Activated CD4-positive, alpha-beta T cell treated with anti-CD3 and anti-CD28 coated beads for 36 hours (primary cell): ENCODE data around the gene SPHK1. TPM values are rescaled to one million over a fixed set of nuclear protein-coding genes. Genes with fewer than 3 reads are reported as not detected.
"Not testable (repeated sequence)": the region's sequence is repeated elsewhere in the genome, so short reads cannot be mapped to it uniquely, and the experiment has no call there.

ENCODE experiments used
- ATAC-seq: fragments of 200-7000 bp; cut with Tn5 transposase; one replicate; pipeline ENCODE4 v1.10.0; 2021; ENCODE audit warnings: mild to moderate bottlenecking, moderate library complexity
- CTCF ChIA-PET: fragments of 350-600 bp; sonication (Branson Sonifier 250); formaldehyde crosslinking; loops from one replicate; lab custom pipeline; 2021; ENCODE audit warnings: antibody characterized with exemption; lab: Charles Lee
- POLR2A ChIA-PET: fragments of 350-600 bp; sonication (Branson Sonifier 250); formaldehyde crosslinking; loops from one replicate; lab custom pipeline; 2021; ENCODE audit warnings: antibody characterized with exemption, inconsistent platforms; lab: Charles Lee
- DNase-seq: peaks from one replicate; pipeline ENCODE4 v3.0.0-alpha.2; 2020
- H3K27ac Mint-ChIP-seq: one replicate; pipeline ENCODE4 v1.8.0; 2021; ENCODE audit warnings: mixed read lengths
- H3K27me3 Mint-ChIP-seq: one replicate; pipeline ENCODE4 v1.8.0; 2021; ENCODE audit warnings: mixed read lengths
- H3K36me3 Mint-ChIP-seq: one replicate; pipeline ENCODE4 v1.8.0; 2021; ENCODE audit warnings: low read depth, mixed read lengths
- H3K4me1 Mint-ChIP-seq: one replicate; pipeline ENCODE4 v1.8.0; 2021; ENCODE audit warnings: mixed read lengths
- H3K4me3 Mint-ChIP-seq: one replicate; pipeline ENCODE4 v1.8.0; 2021; ENCODE audit warnings: mild to moderate bottlenecking, moderate library complexity, mixed read lengths
- H3K9me3 Mint-ChIP-seq: one replicate; pipeline ENCODE4 v1.8.0; 2021; ENCODE audit warnings: low read depth, mixed read lengths
- intact Hi-C, 2 experiments: fragments of 100-400 bp; cut with DNase I in 1 of 2; cut with micrococcal nuclease in 1 of 2; formaldehyde crosslinking; loops; one replicate each; pipeline versions ENCODE4 v1.14.2 to v1.15.1; 2022 to 2024; cut with DNase I, micrococcal nuclease
- total RNA-seq, 2 experiments: library from RNA; stranded (reverse); gene quantifications; one replicate each; pipeline ENCODE4 v1.2.3, GENCODE V29; 2021

Gene SPHK1
- total RNA-seq, result 10 to 100 TPM in 1 of 2 experiments, 1 to 10 TPM in 1; 7.4 to 11.7 TPM

GRCh38 chr17:76384222-76384986 lies at the start of gene SPHK1:
SPHK1 (plus strand) TSS chr17:76384609; CDS start chr17:76385645, 1,036 bp downstream.
- peaks cover 12% of the 10 kb centered on the region for H3K4me1 Mint-ChIP-seq
- H3K27ac Mint-ChIP-seq, result peak within 1 kb of the TSS; percentile 81
- H3K27me3 Mint-ChIP-seq, result no peaks in the 10 kb centered on the region
- H3K36me3 Mint-ChIP-seq, result no peaks in the 10 kb centered on the region
- intact Hi-C loops, result loop anchor here (1.0 to 10.0 kb wide), 9 partner anchors 30 to 600 kb away; partner anchors contain the start of genes MRPL38 (in 1 of the 2), MXRA7 (in 1 of the 2), RHBDF2 (in 1 of the 2) and SRP68 (in 1 of the 2)
- peak within 1 kb of the TSS; percentile 85 for H3K4me3 Mint-ChIP-seq
- ATAC-seq, result peak; percentile 72
- H3K9me3 Mint-ChIP-seq, result no peaks in the 10 kb centered on the region
- ChIA-PET CTCF (interaction anchor here (0.5 to 5.4 kb wide), 20 partner anchors 8 to 524 kb away, joined by 3 to 43 read pairs (median 4); partner anchors contain the start of genes PRPSAP1 and UBE2O), POLR2A (interaction anchor here (0.5 to 1.2 kb wide), 2 partner anchors 13 to 346 kb away, joined by 3 read pairs; no protein-coding TSS in a partner anchor)
- DNase-seq, result peak; percentile 86

GRCh38 chr17:76335716-76336381 lies 48.6 kb upstream of the SPHK1 start:
- DNase-seq, result no peak
- ChIA-PET POLR2A (interaction anchor here (0.6 kb wide), 1 partner anchor 241 kb away, joined by 3 read pairs; no protein-coding TSS in a partner anchor), CTCF (interaction anchor here (0.9 to 1.2 kb wide), 3 partner anchors 19 to 188 kb away, joined by 3 read pairs; no protein-coding TSS in a partner anchor)
- no peaks in the 10 kb centered on the region for H3K27me3 Mint-ChIP-seq
- no peak overlapping the region for H3K27ac Mint-ChIP-seq
- H3K4me1 Mint-ChIP-seq, result no peaks in the 10 kb centered on the region
- H3K4me3 Mint-ChIP-seq, result no peak overlapping the region
- no peaks in the 10 kb centered on the region for H3K9me3 Mint-ChIP-seq
- intact Hi-C loops, result no loop called here
- peaks cover 7% of the 10 kb centered on the region for H3K36me3 Mint-ChIP-seq
- ATAC-seq, result no peak

GRCh38 chr17:76336756-76337412 lies 47.5 kb upstream of the SPHK1 start:
- DNase-seq (no peak), ATAC-seq (no peak)
- no peak overlapping the region for H3K27ac Mint-ChIP-seq
- POLR2A ChIA-PET, result interaction anchor here (0.6 kb wide), 1 partner anchor 171 kb away, joined by 5 read pairs; no protein-coding TSS in a partner anchor
- CTCF ChIA-PET, result interaction anchor here (0.9 to 2.3 kb wide), 4 partner anchors 20 to 186 kb away, joined by 3 to 12 read pairs (median 3); no protein-coding TSS in a partner anchor
- H3K36me3 Mint-ChIP-seq, result peaks cover 6% of the 10 kb centered on the region
- H3K4me3 Mint-ChIP-seq, result no peak overlapping the region
- intact Hi-C loops, result no loop called here
- no peaks in the 10 kb centered on the region for H3K27me3 Mint-ChIP-seq
- H3K9me3 Mint-ChIP-seq, result no peaks in the 10 kb centered on the region
- H3K4me1 Mint-ChIP-seq, result no peaks in the 10 kb centered on the region

- intact Hi-C loops, result no loop called here
- ATAC-seq (no peak), DNase-seq (no peak)
- H3K27me3 Mint-ChIP-seq, result no peaks in the 10 kb centered on the region
- no peaks in the 10 kb centered on the region for H3K9me3 Mint-ChIP-seq
- ChIA-PET POLR2A (interaction anchor here (0.6 kb wide), 1 partner anchor 170 kb away, joined by 5 read pairs; no protein-coding TSS in a partner anchor), CTCF (interaction anchor here (1.2 to 2.3 kb wide), 2 partner anchors 60 to 186 kb away, joined by 3 to 12 read pairs; no protein-coding TSS in a partner anchor)
- no peak overlapping the region for H3K27ac Mint-ChIP-seq
- no peak overlapping the region for H3K4me3 Mint-ChIP-seq
- peaks cover 9% of the 10 kb centered on the region for H3K36me3 Mint-ChIP-seq
- H3K4me1 Mint-ChIP-seq, result no peaks in the 10 kb centered on the region
Observed at GRCh38 chr17:76337413-76337777, 47.0 kb upstream of the SPHK1 start.

- POLR2A ChIA-PET, result no interaction called here
- H3K27me3 Mint-ChIP-seq, result no peaks in the 10 kb centered on the region
- H3K36me3 Mint-ChIP-seq, result peaks cover 18% of the 10 kb centered on the region
- DNase-seq, result no peak
- H3K4me3 Mint-ChIP-seq, result no peak overlapping the region
- CTCF ChIA-PET, result no interaction called here
- no peak for ATAC-seq
- H3K4me1 Mint-ChIP-seq, result no peaks in the 10 kb centered on the region
- H3K9me3 Mint-ChIP-seq, result no peaks in the 10 kb centered on the region
- no peak overlapping the region for H3K27ac Mint-ChIP-seq
- intact Hi-C loops, result no loop called here
Observed at GRCh38 chr17:76341301-76341700, 43.1 kb upstream of the SPHK1 start.

GRCh38 chr17:76343106-76343505 lies 41.3 kb upstream of the SPHK1 start:
- no peak for ATAC-seq
- H3K9me3 Mint-ChIP-seq, result no peaks in the 10 kb centered on the region
- peaks cover 28% of the 10 kb centered on the region for H3K36me3 Mint-ChIP-seq
- ChIA-PET CTCF (interaction anchor here (0.7 to 2.0 kb wide), 2 partner anchors 42 to 1877 kb away, joined by 3 to 5 read pairs; no protein-coding TSS in a partner anchor), POLR2A (no interaction called here)
- intact Hi-C loops, result no loop called here
- H3K27ac Mint-ChIP-seq, result no peak overlapping the region
- H3K4me1 Mint-ChIP-seq, result no peaks in the 10 kb centered on the region
- no peak for DNase-seq
- no peaks in the 10 kb centered on the region for H3K27me3 Mint-ChIP-seq
- no peak overlapping the region for H3K4me3 Mint-ChIP-seq

- Mint-ChIP-seq H3K27ac (peak overlapping the region; percentile 1), H3K36me3 (peaks cover 25% of the 10 kb centered on the region), H3K27me3 (no peaks in the 10 kb centered on the region), H3K9me3 (no peaks in the 10 kb centered on the region), H3K4me3 (no peak overlapping the region), H3K4me1 (no peaks in the 10 kb centered on the region)
- ChIA-PET CTCF (interaction anchor here (0.6 to 2.0 kb wide), 5 partner anchors 14 to 206 kb away, joined by 3 to 5 read pairs (median 4); no protein-coding TSS in a partner anchor), POLR2A (interaction anchor here (0.5 kb wide), 1 partner anchor 160 kb away, joined by 3 read pairs; no protein-coding TSS in a partner anchor)
- ATAC-seq, result no peak
- DNase-seq, result no peak
- intact Hi-C loops, result no loop called here
Observed at GRCh38 chr17:76345377-76345974, 38.9 kb upstream of the SPHK1 start.

GRCh38 chr17:76346936-76347335 lies 37.5 kb upstream of the SPHK1 start:
- CTCF ChIA-PET, POLR2A ChIA-PET, intact Hi-C loops, H3K9me3 Mint-ChIP-seq, H3K4me3 Mint-ChIP-seq, ATAC-seq, H3K27me3 Mint-ChIP-seq, DNase-seq, H3K4me1 Mint-ChIP-seq, H3K27ac Mint-ChIP-seq: not testable (repeated sequence)
- H3K36me3 Mint-ChIP-seq, result peaks cover 22% of the 10 kb centered on the region

- peaks cover 18% of the 10 kb centered on the region for H3K4me1 Mint-ChIP-seq
- no peak overlapping the region for H3K4me3 Mint-ChIP-seq
- ATAC-seq (no peak), DNase-seq (no peak)
- H3K9me3 Mint-ChIP-seq, result no peaks in the 10 kb centered on the region
- no peaks in the 10 kb centered on the region for H3K27me3 Mint-ChIP-seq
- ChIA-PET CTCF (interaction anchor here (0.6 kb wide), 1 partner anchor 244 kb away, joined by 3 read pairs; no protein-coding TSS in a partner anchor), POLR2A (no interaction called here)
- H3K36me3 Mint-ChIP-seq, result peaks cover 17% of the 10 kb centered on the region
- no peak overlapping the region for H3K27ac Mint-ChIP-seq
- intact Hi-C loops, result no loop called here
Observed at GRCh38 chr17:76350463-76350862, 33.9 kb upstream of the SPHK1 start.

GRCh38 chr17:76351526-76352071 lies 32.8 kb upstream of the SPHK1 start:
- Mint-ChIP-seq H3K36me3 (peaks cover 9% of the 10 kb centered on the region), H3K4me1 (peaks cover 18% of the 10 kb centered on the region), H3K27me3 (no peaks in the 10 kb centered on the region), H3K4me3 (peak overlapping the region; percentile 33), H3K27ac (no peak overlapping the region), H3K9me3 (no peaks in the 10 kb centered on the region)
- DNase-seq (no peak), ATAC-seq (no peak)
- POLR2A ChIA-PET, result interaction anchor here (0.6 kb wide), 1 partner anchor 167 kb away, joined by 3 read pairs; no protein-coding TSS in a partner anchor
- intact Hi-C loops, result loop anchor here in 1 of 2 experiments (2.0 kb wide), 2 partner anchors 279 to 319 kb away; partner anchors contain the start of gene SRP68
- CTCF ChIA-PET, result interaction anchor here (0.6 to 4.2 kb wide), 4 partner anchors 33 to 780 kb away, joined by 3 to 43 read pairs (median 11); partner anchors contain the start of gene SPHK1
